ENCODE measurements around the gene OR2T27. TPM values are rescaled to one million over a fixed set of nuclear protein-coding genes. Genes with fewer than 3 reads are reported as not detected.

OR2T27 gene
- total and polyA plus RNA-seq, 12 donors: not detected

DNA sequence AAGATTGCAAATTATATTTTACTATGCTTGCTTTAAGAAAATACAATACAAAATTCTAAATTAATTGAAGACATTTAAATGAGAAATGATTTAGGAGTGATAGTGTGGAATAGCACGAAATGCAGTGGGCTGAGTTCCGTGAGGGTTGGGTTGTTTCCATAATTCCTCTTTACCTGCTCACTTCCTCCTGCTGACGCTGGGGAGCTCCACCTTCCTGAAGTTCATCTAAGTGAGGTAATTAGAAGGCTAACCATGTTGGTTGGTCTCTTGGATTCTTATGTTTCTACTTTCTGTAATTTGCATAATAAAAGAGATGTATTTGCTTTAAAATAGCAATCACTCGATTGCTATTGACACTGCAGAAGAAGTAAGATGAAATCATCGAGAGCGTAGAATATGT, 42.6 kb upstream of the OR2T27 start:
- H3K36me3 ChIP-seq: no peaks in the 10 kb centered on the region
- TF ChIP-seq, protein P1, sequence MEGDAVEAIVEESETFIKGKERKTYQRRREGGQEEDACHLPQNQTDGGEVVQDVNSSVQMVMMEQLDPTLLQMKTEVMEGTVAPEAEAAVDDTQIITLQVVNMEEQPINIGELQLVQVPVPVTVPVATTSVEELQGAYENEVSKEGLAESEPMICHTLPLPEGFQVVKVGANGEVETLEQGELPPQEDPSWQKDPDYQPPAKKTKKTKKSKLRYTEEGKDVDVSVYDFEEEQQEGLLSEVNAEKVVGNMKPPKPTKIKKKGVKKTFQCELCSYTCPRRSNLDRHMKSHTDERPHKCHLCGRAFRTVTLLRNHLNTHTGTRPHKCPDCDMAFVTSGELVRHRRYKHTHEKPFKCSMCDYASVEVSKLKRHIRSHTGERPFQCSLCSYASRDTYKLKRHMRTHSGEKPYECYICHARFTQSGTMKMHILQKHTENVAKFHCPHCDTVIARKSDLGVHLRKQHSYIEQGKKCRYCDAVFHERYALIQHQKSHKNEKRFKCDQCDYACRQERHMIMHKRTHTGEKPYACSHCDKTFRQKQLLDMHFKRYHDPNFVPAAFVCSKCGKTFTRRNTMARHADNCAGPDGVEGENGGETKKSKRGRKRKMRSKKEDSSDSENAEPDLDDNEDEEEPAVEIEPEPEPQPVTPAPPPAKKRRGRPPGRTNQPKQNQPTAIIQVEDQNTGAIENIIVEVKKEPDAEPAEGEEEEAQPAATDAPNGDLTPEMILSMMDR (IDR thresholded peaks at IDR 0.05): no peak
- intact Hi-C loops (cut with DNase I): no loop called here
- WGBS, 2 donors: 73 to 79% methylated on average over 6 of the region's 6 CpGs
- no peak overlapping the region for H3K4me3 ChIP-seq
- H3K4me1 ChIP-seq: no peaks in the 10 kb centered on the region
- DNase-seq (no peak), ATAC-seq (no peak)
- H3K27ac ChIP-seq: no peak overlapping the region
- peaks cover 0 to 28% (median 5%) of the 10 kb centered on the region in 7 donors for H3K27me3 ChIP-seq
- no peaks in the 10 kb centered on the region for H3K9me3 ChIP-seq

DNA sequence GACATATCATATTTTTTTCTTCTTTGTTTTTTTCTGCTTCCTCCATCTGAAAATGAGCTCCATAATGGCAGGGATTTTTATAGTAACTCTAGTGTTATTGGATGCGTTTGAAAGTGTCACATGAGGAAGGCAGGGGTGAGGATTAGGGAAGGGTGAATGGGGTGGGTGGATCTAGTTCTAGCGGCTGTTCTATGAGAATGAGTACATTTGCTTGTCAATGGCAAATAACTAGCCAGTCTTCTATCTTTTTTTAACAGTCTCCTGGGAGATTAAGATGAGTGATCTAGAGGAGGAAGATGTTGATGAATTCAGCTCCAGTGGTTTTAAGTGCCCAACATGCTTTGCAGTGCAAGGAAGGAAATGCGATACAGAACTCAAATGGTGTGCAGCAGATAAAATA, 41.4 kb upstream of the OR2T27 start:
- no peak overlapping the region for H3K27ac ChIP-seq
- H3K9me3 ChIP-seq: peaks cover 0 to 3% (median 0%) of the 10 kb centered on the region in 11 donors
- ATAC-seq (no peak), DNase-seq (no peak)
- TF ChIP-seq, protein P1 (IDR thresholded peaks at IDR 0.05): no peak
- intact Hi-C loops (cut with DNase I): no loop called here
- no peak overlapping the region for H3K4me3 ChIP-seq
- H3K4me1 ChIP-seq: no peaks in the 10 kb centered on the region
- no peaks in the 10 kb centered on the region for H3K36me3 ChIP-seq
- 73 to 80% methylated on average over 3 of the region's 3 CpGs for WGBS, 2 donors
- H3K27me3 ChIP-seq: peaks cover 0 to 38% (median 7%) of the 10 kb centered on the region in 7 donors

DNA sequence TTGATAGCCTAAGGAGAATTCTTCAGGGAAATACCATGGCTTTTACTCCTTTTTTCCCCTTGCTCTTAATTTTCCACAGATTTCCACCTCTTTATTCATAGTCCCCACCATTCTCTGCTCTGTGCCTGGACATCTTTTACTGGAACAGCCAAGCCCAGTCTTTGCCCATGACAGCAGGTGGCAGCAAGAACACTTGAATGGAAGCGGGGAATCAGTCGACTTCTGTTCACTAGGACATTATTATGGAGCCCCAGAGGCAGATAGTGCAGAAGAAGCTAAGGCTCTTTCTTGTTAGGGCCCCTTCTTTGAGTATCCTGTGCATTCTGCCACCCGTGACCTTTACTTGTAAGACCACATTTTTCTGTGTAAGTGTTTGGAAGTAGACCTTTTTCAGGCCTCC, 40.9 kb upstream of the OR2T27 start:
- WGBS, 2 donors: 59 to 68% methylated on average over 3 of the region's 3 CpGs
- ATAC-seq (peak in 2 of 8 donors; percentile 48 to 50), DNase-seq (no peak)
- Histone ChIP-seq H3K36me3 (no peaks in the 10 kb centered on the region), H3K4me1 (no peaks in the 10 kb centered on the region), H3K4me3 (no peak overlapping the region), H3K9me3 (peaks cover 0 to 6% (median 0%) of the 10 kb centered on the region in 11 donors), H3K27me3 (peaks cover 0 to 43% (median 11%) of the 10 kb centered on the region in 7 donors), H3K27ac (no peak overlapping the region)
- intact Hi-C loops (cut with DNase I): no loop called here
- TF ChIP-seq, protein P1 (IDR thresholded peaks at IDR 0.05): peak in 6 of 9 donors; percentile 14 to 33 (median 22)

DNA sequence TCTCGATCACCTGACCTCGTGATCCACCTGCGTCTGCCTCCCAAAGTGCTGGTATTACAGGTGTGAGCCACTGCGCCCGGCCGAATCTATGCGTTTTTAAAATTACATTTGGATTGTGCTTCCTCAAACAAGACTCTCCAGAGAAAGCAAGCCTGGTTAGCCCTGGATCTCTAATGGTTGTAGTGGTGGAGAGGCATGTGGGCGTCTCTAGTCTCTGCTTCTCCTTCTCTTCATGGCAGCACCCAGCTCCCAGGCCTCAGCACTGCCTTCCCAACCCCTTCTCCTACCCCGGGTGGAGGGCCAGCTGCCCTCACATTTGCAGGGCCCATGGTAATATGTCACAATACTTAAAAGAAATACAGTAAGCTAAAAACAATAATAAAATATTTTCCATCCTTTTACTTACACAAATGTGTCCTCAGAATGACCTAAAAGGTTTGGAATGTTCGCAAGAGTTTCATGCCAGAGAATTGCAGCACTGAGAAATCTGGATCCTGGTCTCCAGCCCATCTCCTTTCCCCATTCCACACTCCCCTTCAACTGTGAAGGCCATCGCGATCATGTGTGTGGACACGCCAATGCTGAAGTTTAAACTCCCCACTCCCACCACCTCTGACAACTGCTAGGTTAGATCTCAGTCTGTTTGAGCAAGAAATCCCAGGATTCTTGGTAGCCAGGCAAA, 40.3 kb upstream of the OR2T27 start:
- peaks cover 0 to 9% (median 0%) of the 10 kb centered on the region in 11 donors for H3K9me3 ChIP-seq
- H3K27ac ChIP-seq: no peak overlapping the region
- no peak overlapping the region for H3K4me3 ChIP-seq
- no peaks in the 10 kb centered on the region for H3K36me3 ChIP-seq
- intact Hi-C loops (cut with DNase I): no loop called here
- H3K4me1 ChIP-seq: no peaks in the 10 kb centered on the region
- DNase-seq: no peak
- ATAC-seq: no peak
- WGBS, 2 donors: 87% methylated on average over 13 of the region's 13 CpGs
- TF ChIP-seq, protein P1 (IDR thresholded peaks at IDR 0.05): no peak
- H3K27me3 ChIP-seq: peaks cover 0 to 39% (median 11%) of the 10 kb centered on the region in 7 donors
